PC-9 (cell line): Measurements from ENCODE around the gene RTN3. TPM values are rescaled to one million over a fixed set of nuclear protein-coding genes. Genes with fewer than 3 reads are reported as not detected.

Source experiments
- total RNA-seq: library from RNA; stranded (reverse); gene quantifications from 2 replicates; pipeline ENCODE4 v1.2.3, GENCODE V29; 2021

Gene RTN3
- total RNA-seq, 1 experiment from 2014 or later: 279 TPM

Other genes starting within 250 kb of the RTN3 start
- not detected in 2 replicates for gene PLAAT5, start 190.3 kb upstream of the RTN3 start, total RNA-seq
- gene LGALS12, start 175.4 kb upstream of the RTN3 start, total RNA-seq: not detected in 2 replicates
- gene PLAAT4, start 144.7 kb upstream of the RTN3 start, total RNA-seq: 64.6 and 99.9 TPM in 2 replicates
- gene PLAAT2, start 118.1 kb upstream of the RTN3 start, total RNA-seq: 8.8 and 13.6 TPM in 2 replicates
- gene PLAAT3, start 67.1 kb upstream of the RTN3 start, total RNA-seq: 240 and 266 TPM in 2 replicates
- gene ATL3, start 10.1 kb upstream of the RTN3 start, total RNA-seq: 78.5 and 98.3 TPM in 2 replicates
- 16.6 and 19.3 TPM in 2 replicates for gene ZFTA, start 87.3 kb downstream of the RTN3 start, total RNA-seq
- gene SPINDOC, start 132.0 kb downstream of the RTN3 start, total RNA-seq: 46.8 and 49.7 TPM in 2 replicates
- 53.8 and 65.0 TPM in 2 replicates for gene MARK2, start 157.6 kb downstream of the RTN3 start, total RNA-seq
- 3.4 and 5.2 TPM in 2 replicates for gene RCOR2, start 235.7 kb downstream of the RTN3 start, total RNA-seq